ENCODE measurements around the gene SMIM5. TPM values are rescaled to one million over a fixed set of nuclear protein-coding genes. Genes with fewer than 3 reads are reported as not detected.

Gene SMIM5
- total and polyA plus RNA-seq, 9 of the 15 experiments (the other 6 are each of a cell fraction or from before 2014, with no cell fraction given): 0.08 TPM; not detected in 8

- TF ChIP-seq SRSF3 (IDR thresholded peaks at IDR 0.05; ENCODE audit: insufficient read depth, low read length): no peak
- no peak for TF ChIP-seq NR2C1 (IDR thresholded peaks at IDR 0.05)
- no peak for TF ChIP-seq NR2C1 (tag; IDR thresholded peaks at IDR 0.05)
- TF ChIP-seq ZNF134 (CRISPR knock-in tag; conservative IDR thresholded peaks at IDR 0.05): no peak
- no peak for TF ChIP-seq KDM1A (IDR thresholded peaks at IDR 0.05)
- TF ChIP-seq PBX2 (CRISPR knock-in tag; IDR thresholded peaks at IDR 0.05; ENCODE audit: low read depth): no peak
- TF ChIP-seq PBX2 (tag; conservative IDR thresholded peaks at IDR 0.05; ENCODE audit: low read depth): no peak
- no peak for TF ChIP-seq HSF4 (CRISPR knock-in tag; IDR thresholded peaks at IDR 0.05; ENCODE audit: borderline replicate concordance)
Observed at GRCh38 chr17:75676461-75676860, 43.2 kb downstream of the SMIM5 start (continued).

- peak overlapping the region in 1 of 2 experiments; percentile 50; a peak in 1 of 4 replicates for H3K9ac ChIP-seq (ENCODE audit: insufficient read depth in 1 of 2, low read depth in 2 of 2, low read length in 2 of 2)
- no peaks in the 10 kb centered on the region for H3K9me3 ChIP-seq (replicated peaks; ENCODE audit: control insufficient read depth, insufficient read depth, low read depth, low read length)
- H3K4me1 ChIP-seq (replicated peaks in 1 of 2; ENCODE audit: control insufficient read depth in 2 of 2, insufficient read depth in 2 of 2, low read length in 2 of 2): peaks cover 0 to 15% of the 10 kb centered on the region in 2 experiments; a peak in 2 of 5 replicates
- H3K4me3 ChIP-seq: no peak overlapping the region
- CTCF ChIA-PET (ENCODE audit: low intra/inter-chr PET ratio): interaction anchor here (0.7 kb wide), 1 partner anchor 68 kb away, joined by 4 read pairs; no protein-coding TSS in a partner anchor
- no peak for ATAC-seq
- in situ Hi-C loops (cut with MboI): no loop called here
- WGBS (ENCODE audit: insufficient coverage, low coverage, missing lambda C conversion rate): 79% methylated on average over 10 of the region's 11 CpGs
- POLR2A ChIA-PET: interaction anchor here (0.6 to 1.3 kb wide), 2 partner anchors 19 to 39 kb away, joined by 3 to 4 read pairs; no protein-coding TSS in a partner anchor
- H3K79me2 ChIP-seq (ENCODE audit: control insufficient read depth, insufficient read depth, low read length): peaks cover 53% of the 10 kb centered on the region
- intact Hi-C loops (cut with micrococcal nuclease): no loop called here
- TF ChIP-seq CTCF (IDR thresholded peaks at IDR 0.05 in 2 of 3, conservative IDR thresholded peaks at IDR 0.05 in 1 of 3; ENCODE audit: insufficient read depth in 2 of 3, low read depth in 1 of 3, low read length in 3 of 3) (peak in 1 of 3 experiments; percentile 21; a peak in 2 of 6 replicates), RAD21 (CRISPR knock-in tag; conservative IDR thresholded peaks at IDR 0.05 in 1 of 2, IDR thresholded peaks at IDR 0.05 in 1 of 2) (peak in 1 of 2 experiments; percentile 19; a peak in 1 of 4 replicates), TCFL5 (CRISPR knock-in tag; conservative IDR thresholded peaks at IDR 0.05) (no peak), ZNF644 (tag; IDR thresholded peaks at IDR 0.05; ENCODE audit: low read depth) (no peak)
- no peak for DNase-seq (ENCODE audit: extremely low read depth in 1 of 4, low spot score in 3 of 4)
- H3K27ac ChIP-seq (ENCODE audit: extremely low read depth, low read depth, low read length): no peak overlapping the region
- peaks cover 62% of the 10 kb centered on the region for H3K36me3 ChIP-seq (ENCODE audit: control insufficient read depth, insufficient read depth, low read length)
- peaks cover 5% of the 10 kb centered on the region for H3K9me1 ChIP-seq (ENCODE audit: control insufficient read depth, insufficient read depth, low read length)
- H3K27me3 ChIP-seq (ENCODE audit: control insufficient read depth in 2 of 2, insufficient read depth in 2 of 2, low read length in 2 of 2): no peaks in the 10 kb centered on the region
- BruUV-seq (replicated peaks): no TSS peak
- no peak for FAIRE-seq
- H2AFZ ChIP-seq (ENCODE audit: low read depth, low read length): no peak overlapping the region
- no peaks in the 10 kb centered on the region; the same call in 1 of the 2 replicates for H4K20me1 ChIP-seq (replicated peaks; ENCODE audit: control insufficient read depth, insufficient read depth, low read length)
- no peak overlapping the region for H3K4me2 ChIP-seq (ENCODE audit: insufficient read depth, low read length)
Observed at GRCh38 chr17:75679706-75680211, 46.5 kb downstream of the SMIM5 start.
